RPMI7951 (cell line): Measurements from ENCODE around the gene ZNF219. TPM values are rescaled to one million over a fixed set of nuclear protein-coding genes. Genes with fewer than 3 reads are reported as not detected.

Source experiments
- DNase-seq: peaks from one replicate; pipeline ENCODE4 v3.0.0-alpha.2; 2012; ENCODE audit warnings: low read depth
- total RNA-seq: library from RNA; depleted of rRNA; stranded (reverse); fragments of >200 nt; shearing (Covaris generic); gene quantifications from 2 replicates; pipeline ENCODE4 v1.2.3, GENCODE V29; 2014; rRNA removed

ZNF219 gene
- 2.9 and 4.2 TPM in 2 replicates for total RNA-seq

- DNase-seq: peak; percentile 52
These were observed at the start of gene ZNF219 for GRCh38 chr14:21098076-21098891. TSS of gene ZNF219 (minus strand) at chr14:21098655. CDS start at chr14:21093591, 5,064 bp downstream.

- DNase-seq: no peak
These were observed 47.0 kb upstream of the ZNF219 start for GRCh38 chr14:21145437-21145836.

- DNase-seq: no peak
These were observed 43.9 kb upstream of the ZNF219 start for GRCh38 chr14:21142357-21142756.

GRCh38 chr14:21136024-21136423, 37.6 kb upstream of the ZNF219 start:
- peak; percentile 11 for DNase-seq

- DNase-seq: no peak
These were observed 35.4 kb upstream of the ZNF219 start for GRCh38 chr14:21133901-21134300.

GRCh38 chr14:21123429-21123828, 25.0 kb upstream of the ZNF219 start:
- no peak for DNase-seq

- no peak for DNase-seq
These were observed 22.7 kb upstream of the ZNF219 start for GRCh38 chr14:21121122-21121521.

- no peak for DNase-seq
These were observed 22.2 kb upstream of the ZNF219 start for GRCh38 chr14:21120686-21121085.

- DNase-seq: no peak
These were observed 20.5 kb upstream of the ZNF219 start for GRCh38 chr14:21118933-21119332.

- no peak for DNase-seq
These were observed 14.9 kb upstream of the ZNF219 start for GRCh38 chr14:21113369-21113768.

GRCh38 chr14:21112255-21112654, 13.8 kb upstream of the ZNF219 start:
- DNase-seq: no peak

GRCh38 chr14:21109377-21110138, 11.1 kb upstream of the ZNF219 start:
- DNase-seq: no peak

GRCh38 chr14:21108791-21109190, 10.3 kb upstream of the ZNF219 start:
- no peak for DNase-seq

- no peak for DNase-seq
These were observed 8.9 kb upstream of the ZNF219 start for GRCh38 chr14:21107283-21107800.

GRCh38 chr14:21106498-21107282, 8.2 kb upstream of the ZNF219 start:
- DNase-seq: peak; percentile 73

- no peak for DNase-seq
These were observed 7.7 kb upstream of the ZNF219 start for GRCh38 chr14:21106176-21106497.

- DNase-seq: no peak
These were observed 6.6 kb upstream of the ZNF219 start for GRCh38 chr14:21105095-21105494.

GRCh38 chr14:21104448-21105060, 6.1 kb upstream of the ZNF219 start:
- peak; percentile 76 for DNase-seq

GRCh38 chr14:21103710-21104447, 5.4 kb upstream of the ZNF219 start:
- peak; percentile 95 for DNase-seq

- DNase-seq: no peak
These were observed 4.9 kb upstream of the ZNF219 start for GRCh38 chr14:21103411-21103709.
